DND-41 (cell line): ENCODE results near the gene PHOSPHO2.

Source experiments
- ATAC-seq: fragments of 200-7000 bp; cut with Tn5 transposase; 3 replicates; pipeline ENCODE4 v1.9.1; 2021; ENCODE audit warnings: low read depth; ENCODE audit not compliant: insufficient read depth
- DNase-seq: peaks from one replicate; pipeline ENCODE4 v3.0.0-alpha.2; 2020
- H2AFZ ChIP-seq: 2 replicates; pipeline ENCODE4 v1.6.0; 2012; ENCODE audit warnings: low read depth, low read length
- H3K27ac ChIP-seq: 2 replicates; pipeline ENCODE4 v1.5.1; 2012; ENCODE audit warnings: low read length, inconsistent platforms
- H3K27me3 ChIP-seq: fragments of 200-600 bp; sonication (generic); 2 replicates; pipeline ENCODE4 v1.6.0; 2012; ENCODE audit warnings: low read length, mild to moderate bottlenecking, inconsistent platforms; ENCODE audit not compliant: insufficient read depth, poor library complexity
- H3K36me3 ChIP-seq: 2 replicates; pipeline ENCODE4 v1.5.1; 2012; ENCODE audit warnings: low read length, inconsistent platforms; ENCODE audit not compliant: insufficient read depth
- H3K4me1 ChIP-seq: 2 replicates; pipeline ENCODE4 v1.5.1; 2012; ENCODE audit warnings: mild to moderate bottlenecking, low read length; ENCODE audit not compliant: insufficient read depth
- H3K4me2 ChIP-seq: 2 replicates; pipeline ENCODE4 v1.6.0; 2012; ENCODE audit warnings: mild to moderate bottlenecking, moderate library complexity, low read length, inconsistent platforms; ENCODE audit not compliant: insufficient read depth
- H3K4me3 ChIP-seq, 2 experiments: fragments of 200-600 bp in 1 of 2; shearing (Covaris generic) in 1 of 2; 2 replicates each; pipeline ENCODE4 v1.5.1; 2012 to 2016; ENCODE audit warnings: inconsistent platforms in 2 of 2, low read length in 2 of 2, mild to moderate bottlenecking in 2 of 2, low read depth in 1 of 2, moderate library complexity in 1 of 2
- H3K79me2 ChIP-seq: 2 replicates; pipeline ENCODE4 v1.6.0; 2012; ENCODE audit warnings: low read length, inconsistent platforms; ENCODE audit not compliant: insufficient read depth
- H3K9ac ChIP-seq: 2 replicates; pipeline ENCODE4 v1.6.0; 2012; ENCODE audit warnings: low read depth, mild to moderate bottlenecking, inconsistent platforms, low read length, moderate library complexity
- H3K9me3 ChIP-seq: 2 replicates; pipeline ENCODE4 v1.5.1; 2012; ENCODE audit warnings: low read length, moderate library complexity, mild to moderate bottlenecking, inconsistent platforms; ENCODE audit not compliant: insufficient read depth, severe bottlenecking
- H4K20me1 ChIP-seq: 2 replicates; pipeline ENCODE4 v1.6.0; 2012; ENCODE audit warnings: low read length; ENCODE audit not compliant: insufficient read depth
- CTCF ChIP-seq: IDR thresholded peaks from 2 replicates; pipeline ENCODE4 v1.5.1; 2012; ENCODE audit warnings: borderline replicate concordance, low read length, moderate library complexity, mild to moderate bottlenecking; ENCODE audit not compliant: poor library complexity, severe bottlenecking; ENCODE audit errors: extremely low read depth
- EZH2 ChIP-seq: IDR thresholded peaks from 3 replicates; pipeline ENCODE4 v1.6.1; 2012; ENCODE audit warnings: borderline replicate concordance, low read depth, mild to moderate bottlenecking, moderate library complexity, low read length, inconsistent platforms; ENCODE audit not compliant: severe bottlenecking

The PHOSPHO2 gene

DNA sequence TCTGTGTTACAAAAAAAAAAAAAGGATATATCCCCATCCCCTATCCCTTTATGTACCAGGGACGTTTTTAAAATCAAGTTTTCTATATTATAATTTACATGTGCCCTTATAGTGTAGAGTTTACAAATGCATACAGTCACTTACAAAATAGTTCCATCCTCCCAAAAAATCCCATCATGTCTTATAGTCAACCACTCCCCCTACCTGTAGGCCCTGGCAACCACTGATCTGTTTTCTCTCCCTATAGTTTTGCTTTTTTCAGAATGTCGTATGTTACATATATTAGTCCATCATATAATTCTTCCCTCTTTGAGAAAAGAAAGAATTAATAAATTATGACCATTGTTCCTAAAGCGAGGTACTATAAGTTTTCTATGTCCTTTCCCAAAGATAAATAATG is 17.9 kb upstream of the PHOSPHO2 start:
- DNase-seq (no peak), ATAC-seq (no peak)
- H3K4me3 ChIP-seq = no peak overlapping the region
- no peak overlapping the region for H2AFZ ChIP-seq
- H3K27me3 ChIP-seq = peaks cover 4% of the 10 kb centered on the region
- no peaks in the 10 kb centered on the region for H3K36me3 ChIP-seq
- no peaks in the 10 kb centered on the region for H3K79me2 ChIP-seq
- no peak overlapping the region for H3K9ac ChIP-seq
- TF ChIP-seq EZH2 (no peak), CTCF (no peak)
- H3K4me2 ChIP-seq = no peak overlapping the region
- H4K20me1 ChIP-seq = no peaks in the 10 kb centered on the region
- no peaks in the 10 kb centered on the region for H3K9me3 ChIP-seq
- no peaks in the 10 kb centered on the region for H3K4me1 ChIP-seq
- no peak overlapping the region for H3K27ac ChIP-seq

DNA sequence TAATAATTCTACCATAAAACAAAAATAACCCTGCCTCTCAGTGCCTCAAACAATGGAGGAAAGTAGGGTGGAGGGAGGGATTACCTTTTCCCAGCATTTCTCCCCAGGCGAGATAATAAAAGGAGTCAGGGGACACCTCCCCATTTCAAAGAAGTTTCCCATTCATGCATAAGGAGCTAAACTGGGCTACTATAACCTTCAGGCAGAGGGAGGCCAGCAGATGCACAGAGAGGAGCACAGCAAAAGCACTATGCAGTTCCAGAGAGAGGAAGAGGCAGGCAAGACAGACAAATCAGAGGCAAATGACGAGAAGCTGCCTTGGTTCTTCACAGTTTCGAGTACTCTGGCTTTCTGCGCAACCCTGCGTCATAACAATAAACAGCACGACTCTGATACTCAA is 17.4 kb upstream of the PHOSPHO2 start:
- no peak overlapping the region for H3K4me2 ChIP-seq
- H4K20me1 ChIP-seq = no peaks in the 10 kb centered on the region

GRCh38 chr2:169683054-169683424 is 11.2 kb upstream of the PHOSPHO2 start:
- no peaks in the 10 kb centered on the region for H3K79me2 ChIP-seq
- H4K20me1 ChIP-seq = no peaks in the 10 kb centered on the region
- H3K4me1 ChIP-seq = no peaks in the 10 kb centered on the region
- no peaks in the 10 kb centered on the region for H3K36me3 ChIP-seq
- no peak overlapping the region for H3K27ac ChIP-seq
- no peak for ATAC-seq
- TF ChIP-seq CTCF (no peak), EZH2 (no peak)
- no peak for DNase-seq
- no peak overlapping the region for H3K9ac ChIP-seq
- H3K9me3 ChIP-seq = no peaks in the 10 kb centered on the region
- H2AFZ ChIP-seq = no peak overlapping the region
- no peak overlapping the region for H3K4me2 ChIP-seq
- H3K4me3 ChIP-seq = no peak overlapping the region
- H3K27me3 ChIP-seq = no peaks in the 10 kb centered on the region

More for the DNA sequence above, 17.4 kb upstream of the PHOSPHO2 start:
- Histone ChIP-seq H3K27me3 (peaks cover 4% of the 10 kb centered on the region), H3K27ac (no peak overlapping the region), H3K4me3 (no peak overlapping the region), H3K9me3 (no peaks in the 10 kb centered on the region), H3K79me2 (no peaks in the 10 kb centered on the region), H3K36me3 (no peaks in the 10 kb centered on the region), H3K9ac (no peak overlapping the region), H3K4me1 (no peaks in the 10 kb centered on the region), H2AFZ (no peak overlapping the region)
- no peak for TF ChIP-seq CTCF
- no peak for TF ChIP-seq EZH2
- ATAC-seq = no peak
- DNase-seq = no peak
